H1 (cell line): Measurements from ENCODE around the gene DNER. TPM values are rescaled to one million over a fixed set of nuclear protein-coding genes. Genes with fewer than 3 reads are reported as not detected.

ENCODE experiments used
- polyA plus RNA-seq, 7 experiments: library from polyadenylated mRNA; depleted of rRNA in 3 of 7; stranded (reverse) in 5 of 7; unstranded in 2 of 7; fragments of >200 nt in 5 of 7; fragments of 200-250 nt in 2 of 7; gene quantifications; 1 replicate in 5 of 7; 2 replicates in 1 of 7; 4 replicates in 1 of 7; pipeline versions ENCODE4 v1.2.1 to v1.2.3, GENCODE V29; 2011 to 2013; ENCODE audit warnings: missing spikeins in 2 of 7, mixed read lengths in 2 of 7
- total RNA-seq: library from RNA; stranded (reverse); fragmentation: NEBNext Ultra II Directional; extraction: Animal tissue kit (Norgen Biotek cat#: 25700); gene quantifications from 2 replicates; pipeline ENCODE4 v1.2.1, GENCODE V29; 2021
- TF ChIP-seq, protein P1 (sequence below): fragments of 300-600 bp; sonication (generic); IDR thresholded peaks from 2 replicates; pipeline ENCODE4 v1.7.1; 2012; ENCODE audit warnings: low read length, moderate library complexity, mild to moderate bottlenecking, inconsistent platforms; ENCODE audit not compliant: insufficient replicate concordance

Gene DNER
- total and polyA plus RNA-seq, 2 of the 8 experiments (the other 6 are each of a cell fraction or from before 2014, with no cell fraction given): 6.8 to 16.3 TPM

DNA sequence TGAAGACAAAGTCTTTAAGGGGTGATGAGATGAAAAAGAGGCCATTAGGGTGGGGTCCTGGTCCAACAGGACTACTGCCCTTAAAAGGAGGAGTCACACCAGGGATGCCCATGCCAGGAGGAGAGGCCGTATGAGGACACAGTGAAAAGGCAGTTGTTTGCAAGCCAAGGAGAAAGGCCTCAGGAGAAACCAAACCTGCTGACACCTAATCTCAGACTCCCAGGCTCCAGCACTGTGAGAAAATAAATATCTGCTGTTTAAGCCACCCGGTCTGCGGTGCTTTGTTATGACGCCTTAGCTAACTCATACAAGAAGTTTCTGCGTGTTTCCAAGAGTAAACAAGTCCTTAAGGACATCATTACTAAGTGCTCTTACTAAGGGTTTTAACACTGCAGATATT, 93.6 kb downstream of the DNER start (continued):
- TF ChIP-seq, protein P1, sequence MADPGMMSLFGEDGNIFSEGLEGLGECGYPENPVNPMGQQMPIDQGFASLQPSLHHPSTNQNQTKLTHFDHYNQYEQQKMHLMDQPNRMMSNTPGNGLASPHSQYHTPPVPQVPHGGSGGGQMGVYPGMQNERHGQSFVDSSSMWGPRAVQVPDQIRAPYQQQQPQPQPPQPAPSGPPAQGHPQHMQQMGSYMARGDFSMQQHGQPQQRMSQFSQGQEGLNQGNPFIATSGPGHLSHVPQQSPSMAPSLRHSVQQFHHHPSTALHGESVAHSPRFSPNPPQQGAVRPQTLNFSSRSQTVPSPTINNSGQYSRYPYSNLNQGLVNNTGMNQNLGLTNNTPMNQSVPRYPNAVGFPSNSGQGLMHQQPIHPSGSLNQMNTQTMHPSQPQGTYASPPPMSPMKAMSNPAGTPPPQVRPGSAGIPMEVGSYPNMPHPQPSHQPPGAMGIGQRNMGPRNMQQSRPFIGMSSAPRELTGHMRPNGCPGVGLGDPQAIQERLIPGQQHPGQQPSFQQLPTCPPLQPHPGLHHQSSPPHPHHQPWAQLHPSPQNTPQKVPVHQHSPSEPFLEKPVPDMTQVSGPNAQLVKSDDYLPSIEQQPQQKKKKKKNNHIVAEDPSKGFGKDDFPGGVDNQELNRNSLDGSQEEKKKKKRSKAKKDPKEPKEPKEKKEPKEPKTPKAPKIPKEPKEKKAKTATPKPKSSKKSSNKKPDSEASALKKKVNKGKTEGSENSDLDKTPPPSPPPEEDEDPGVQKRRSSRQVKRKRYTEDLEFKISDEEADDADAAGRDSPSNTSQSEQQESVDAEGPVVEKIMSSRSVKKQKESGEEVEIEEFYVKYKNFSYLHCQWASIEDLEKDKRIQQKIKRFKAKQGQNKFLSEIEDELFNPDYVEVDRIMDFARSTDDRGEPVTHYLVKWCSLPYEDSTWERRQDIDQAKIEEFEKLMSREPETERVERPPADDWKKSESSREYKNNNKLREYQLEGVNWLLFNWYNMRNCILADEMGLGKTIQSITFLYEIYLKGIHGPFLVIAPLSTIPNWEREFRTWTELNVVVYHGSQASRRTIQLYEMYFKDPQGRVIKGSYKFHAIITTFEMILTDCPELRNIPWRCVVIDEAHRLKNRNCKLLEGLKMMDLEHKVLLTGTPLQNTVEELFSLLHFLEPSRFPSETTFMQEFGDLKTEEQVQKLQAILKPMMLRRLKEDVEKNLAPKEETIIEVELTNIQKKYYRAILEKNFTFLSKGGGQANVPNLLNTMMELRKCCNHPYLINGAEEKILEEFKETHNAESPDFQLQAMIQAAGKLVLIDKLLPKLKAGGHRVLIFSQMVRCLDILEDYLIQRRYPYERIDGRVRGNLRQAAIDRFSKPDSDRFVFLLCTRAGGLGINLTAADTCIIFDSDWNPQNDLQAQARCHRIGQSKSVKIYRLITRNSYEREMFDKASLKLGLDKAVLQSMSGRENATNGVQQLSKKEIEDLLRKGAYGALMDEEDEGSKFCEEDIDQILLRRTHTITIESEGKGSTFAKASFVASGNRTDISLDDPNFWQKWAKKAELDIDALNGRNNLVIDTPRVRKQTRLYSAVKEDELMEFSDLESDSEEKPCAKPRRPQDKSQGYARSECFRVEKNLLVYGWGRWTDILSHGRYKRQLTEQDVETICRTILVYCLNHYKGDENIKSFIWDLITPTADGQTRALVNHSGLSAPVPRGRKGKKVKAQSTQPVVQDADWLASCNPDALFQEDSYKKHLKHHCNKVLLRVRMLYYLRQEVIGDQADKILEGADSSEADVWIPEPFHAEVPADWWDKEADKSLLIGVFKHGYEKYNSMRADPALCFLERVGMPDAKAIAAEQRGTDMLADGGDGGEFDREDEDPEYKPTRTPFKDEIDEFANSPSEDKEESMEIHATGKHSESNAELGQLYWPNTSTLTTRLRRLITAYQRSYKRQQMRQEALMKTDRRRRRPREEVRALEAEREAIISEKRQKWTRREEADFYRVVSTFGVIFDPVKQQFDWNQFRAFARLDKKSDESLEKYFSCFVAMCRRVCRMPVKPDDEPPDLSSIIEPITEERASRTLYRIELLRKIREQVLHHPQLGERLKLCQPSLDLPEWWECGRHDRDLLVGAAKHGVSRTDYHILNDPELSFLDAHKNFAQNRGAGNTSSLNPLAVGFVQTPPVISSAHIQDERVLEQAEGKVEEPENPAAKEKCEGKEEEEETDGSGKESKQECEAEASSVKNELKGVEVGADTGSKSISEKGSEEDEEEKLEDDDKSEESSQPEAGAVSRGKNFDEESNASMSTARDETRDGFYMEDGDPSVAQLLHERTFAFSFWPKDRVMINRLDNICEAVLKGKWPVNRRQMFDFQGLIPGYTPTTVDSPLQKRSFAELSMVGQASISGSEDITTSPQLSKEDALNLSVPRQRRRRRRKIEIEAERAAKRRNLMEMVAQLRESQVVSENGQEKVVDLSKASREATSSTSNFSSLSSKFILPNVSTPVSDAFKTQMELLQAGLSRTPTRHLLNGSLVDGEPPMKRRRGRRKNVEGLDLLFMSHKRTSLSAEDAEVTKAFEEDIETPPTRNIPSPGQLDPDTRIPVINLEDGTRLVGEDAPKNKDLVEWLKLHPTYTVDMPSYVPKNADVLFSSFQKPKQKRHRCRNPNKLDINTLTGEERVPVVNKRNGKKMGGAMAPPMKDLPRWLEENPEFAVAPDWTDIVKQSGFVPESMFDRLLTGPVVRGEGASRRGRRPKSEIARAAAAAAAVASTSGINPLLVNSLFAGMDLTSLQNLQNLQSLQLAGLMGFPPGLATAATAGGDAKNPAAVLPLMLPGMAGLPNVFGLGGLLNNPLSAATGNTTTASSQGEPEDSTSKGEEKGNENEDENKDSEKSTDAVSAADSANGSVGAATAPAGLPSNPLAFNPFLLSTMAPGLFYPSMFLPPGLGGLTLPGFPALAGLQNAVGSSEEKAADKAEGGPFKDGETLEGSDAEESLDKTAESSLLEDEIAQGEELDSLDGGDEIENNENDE: no peak
